GM19397 (cell line): ENCODE measurements around the gene FKRP.
A peak's percentile ranks its signal among the peaks of the same experiment; 100 is the strongest.

Source experiments
- ATAC-seq: cut with Tn5 transposase; IDR thresholded peaks from one replicate; pipeline ENCODE4 v1.9.1; 2021; ENCODE audit warnings: mild to moderate bottlenecking, moderate library complexity; ENCODE audit not compliant: unreplicated experiment

The FKRP gene

DNA sequence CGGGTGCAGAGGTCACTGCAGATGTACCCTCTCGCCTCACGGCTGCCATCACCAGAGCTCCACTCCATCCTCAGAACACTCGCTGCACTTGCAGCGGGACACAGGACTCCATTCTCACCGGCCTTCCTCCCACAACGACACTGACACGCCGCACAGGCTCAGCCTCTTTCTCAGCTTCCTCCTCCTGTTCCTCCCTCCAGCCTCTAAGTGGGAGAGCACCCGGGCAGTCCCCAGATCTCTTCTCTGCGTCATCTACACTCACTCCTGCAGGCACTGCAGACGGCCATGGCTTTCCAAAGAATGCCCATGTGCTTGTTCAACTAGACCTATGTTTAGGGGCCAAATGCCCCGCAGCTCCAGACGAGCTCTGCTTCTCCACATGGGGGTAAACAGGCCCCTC is 14.3 kb upstream of the FKRP start:
- no peak for ATAC-seq

DNA sequence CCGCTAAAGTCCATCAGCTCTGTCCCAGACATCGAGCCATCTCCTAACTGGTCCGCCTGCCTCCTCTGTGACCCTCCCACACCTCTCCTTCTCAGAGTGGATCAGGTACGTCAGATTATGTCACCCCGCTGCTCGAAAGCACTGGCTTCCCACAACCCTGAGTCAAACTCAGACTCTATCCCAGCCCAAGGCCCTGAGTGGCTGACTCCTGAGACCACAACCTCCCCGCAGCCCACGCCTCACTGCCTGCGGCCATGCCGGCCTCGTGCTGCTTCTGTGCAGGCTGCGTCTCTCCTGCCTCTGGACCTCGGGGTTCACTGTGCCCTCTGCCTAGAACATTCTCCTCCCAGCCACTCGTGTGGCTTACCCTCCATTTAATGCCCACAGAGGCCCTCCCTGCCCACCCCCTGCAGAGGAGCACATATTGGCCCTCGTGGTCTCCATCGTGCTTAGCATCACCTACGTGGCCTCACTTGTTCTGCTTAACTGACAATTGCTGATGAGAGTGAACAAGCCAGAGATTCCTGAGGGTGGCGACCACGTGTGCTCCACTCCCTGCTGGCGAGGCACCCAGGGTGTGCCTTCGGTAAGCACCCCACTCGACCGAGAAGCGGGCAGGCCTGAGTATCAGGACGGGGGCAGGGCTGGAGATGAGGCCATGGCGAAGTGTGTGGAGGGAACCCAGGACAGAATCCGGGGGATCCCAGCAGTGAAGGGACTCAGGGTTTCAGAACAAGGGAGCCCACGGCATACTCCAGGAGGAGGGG is 13.5 kb upstream of the FKRP start:
- no peak for ATAC-seq

DNA sequence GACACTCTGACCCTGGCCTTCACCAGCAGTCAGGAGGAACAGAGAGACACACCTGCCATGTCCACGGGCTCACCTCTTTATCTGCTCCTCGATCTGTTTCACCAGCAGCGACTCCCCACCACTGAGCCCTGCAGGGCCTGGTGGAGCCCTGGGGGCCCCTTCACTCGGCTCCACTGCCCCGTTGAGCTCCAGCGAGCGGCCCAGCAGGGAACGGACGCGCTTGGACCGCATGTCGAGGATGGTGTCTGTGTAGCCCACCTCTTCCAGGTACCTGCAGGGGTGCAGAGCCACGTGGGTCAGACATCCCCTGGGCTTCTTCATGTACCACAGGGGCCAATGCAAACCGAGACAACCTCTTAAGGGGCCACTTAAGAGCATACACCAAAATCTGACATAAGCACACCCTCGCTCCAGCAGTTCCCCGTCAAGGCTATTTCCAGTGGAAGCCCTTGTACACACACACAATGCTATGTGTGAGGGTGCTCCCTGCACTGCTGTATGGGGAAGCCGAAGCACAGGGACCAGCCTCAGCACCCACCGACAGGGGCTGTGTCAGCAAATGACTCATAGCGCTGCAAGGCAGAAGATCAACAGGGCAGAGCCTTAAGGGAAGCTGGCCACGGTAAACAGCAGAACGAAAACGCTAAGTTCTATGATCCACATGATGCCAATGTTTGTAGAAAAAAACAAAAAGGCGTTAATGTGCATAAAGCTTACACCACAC is 12.7 kb upstream of the FKRP start:
- ATAC-seq = no peak

DNA sequence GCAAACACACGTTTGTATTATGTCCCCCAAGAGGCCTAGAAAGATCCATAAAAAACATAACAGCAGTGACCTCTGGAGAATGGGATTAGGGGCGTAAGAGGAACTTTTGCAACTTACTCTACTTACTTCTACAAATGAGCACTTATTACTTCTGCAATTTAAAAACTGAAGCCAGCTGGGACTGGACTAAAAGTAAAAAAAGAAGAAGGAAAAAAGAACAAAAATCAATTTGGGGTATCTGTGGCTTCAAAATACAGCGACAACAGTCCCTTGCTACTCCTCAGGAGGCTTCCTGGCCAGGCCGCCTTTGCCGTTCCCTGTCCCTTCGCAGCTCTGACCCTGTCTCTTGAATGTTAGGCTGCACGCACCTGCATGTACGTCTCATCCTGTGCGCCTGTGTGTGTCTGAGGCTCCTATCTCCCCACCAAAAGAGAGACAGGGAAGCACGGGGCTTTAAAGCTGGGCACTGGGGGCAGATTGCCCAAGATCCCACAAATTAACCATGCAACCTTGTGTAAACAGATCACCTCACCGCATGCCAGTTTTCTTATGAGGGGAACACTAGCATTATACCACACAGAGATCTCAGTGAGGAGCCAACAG is 12.1 kb upstream of the FKRP start:
- ATAC-seq = no peak

DNA sequence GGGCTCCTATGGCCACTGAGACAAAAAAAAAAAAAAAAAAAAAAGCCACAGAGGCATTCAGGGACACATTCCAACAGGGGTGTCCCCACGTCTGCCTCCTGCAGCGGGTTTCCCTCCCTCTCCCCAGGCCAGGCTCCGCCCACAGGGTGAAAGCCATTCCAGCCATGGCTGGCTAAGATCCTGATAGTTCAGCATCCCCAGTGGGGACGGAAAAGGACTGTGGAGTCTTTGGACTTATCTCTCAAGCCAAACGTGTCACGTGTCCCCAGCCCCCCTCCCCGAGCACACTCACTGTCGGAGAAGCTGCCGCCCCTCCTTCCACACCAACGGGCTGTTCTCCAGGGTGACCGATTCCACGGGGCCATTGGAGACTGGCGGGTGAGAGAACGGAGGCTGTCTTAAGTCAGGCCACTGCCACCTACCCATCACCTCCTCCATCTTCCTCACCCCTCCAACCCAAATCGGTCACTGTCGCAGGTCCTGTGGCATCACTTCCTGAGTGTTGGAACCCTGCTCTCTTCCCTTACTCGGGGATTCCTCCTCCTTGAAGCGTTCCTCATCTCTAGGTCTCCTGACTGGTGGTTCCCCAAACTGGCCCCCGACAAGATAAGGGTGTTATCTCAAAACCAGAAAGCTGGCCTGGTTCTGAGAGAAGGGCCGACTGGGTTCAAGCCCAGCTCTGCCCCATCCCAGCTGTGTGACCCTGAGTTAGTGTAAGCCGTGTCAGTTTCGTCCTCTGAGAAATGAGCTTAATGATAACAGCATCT is 9.1 kb upstream of the FKRP start:
- no peak for ATAC-seq

DNA sequence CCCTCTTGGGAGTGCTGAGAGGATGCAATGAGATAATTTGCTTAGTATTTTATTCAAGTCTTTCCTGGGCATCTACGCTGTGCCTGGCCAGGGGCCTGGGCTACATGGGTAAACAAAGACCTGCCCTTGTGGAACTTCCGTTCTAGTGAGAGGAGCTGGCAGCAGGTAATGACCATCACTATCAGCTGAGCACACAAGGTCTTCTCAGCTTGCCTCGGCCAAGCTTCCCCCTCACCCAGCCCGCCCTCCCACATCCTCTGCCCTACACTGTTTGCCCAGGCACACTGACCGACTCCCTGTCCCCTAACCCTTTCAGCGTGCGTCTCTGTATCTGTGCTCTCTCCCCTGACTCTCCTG is 8.6 kb upstream of the FKRP start:
- no peak for ATAC-seq

DNA sequence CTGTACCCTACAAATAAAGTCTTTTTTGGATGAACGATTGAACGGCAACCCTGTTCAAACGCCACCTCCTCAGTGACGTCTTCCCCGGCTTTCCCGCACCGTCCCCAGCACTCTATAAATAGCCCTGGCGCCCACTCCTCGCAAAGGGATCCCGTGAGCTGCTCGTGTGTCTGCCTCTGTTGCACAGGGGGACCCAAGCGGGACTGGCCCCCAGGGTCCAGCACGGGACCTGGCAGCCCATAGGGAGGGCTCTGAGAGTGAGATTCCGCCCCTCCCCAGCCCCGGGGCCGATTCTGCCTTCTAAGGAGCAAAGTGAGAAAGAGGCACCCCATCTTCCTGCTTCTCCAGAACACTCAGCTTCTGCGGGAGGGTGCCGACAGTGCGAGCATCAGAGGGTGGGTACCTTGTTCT is 8.1 kb upstream of the FKRP start:
- no peak for ATAC-seq

DNA sequence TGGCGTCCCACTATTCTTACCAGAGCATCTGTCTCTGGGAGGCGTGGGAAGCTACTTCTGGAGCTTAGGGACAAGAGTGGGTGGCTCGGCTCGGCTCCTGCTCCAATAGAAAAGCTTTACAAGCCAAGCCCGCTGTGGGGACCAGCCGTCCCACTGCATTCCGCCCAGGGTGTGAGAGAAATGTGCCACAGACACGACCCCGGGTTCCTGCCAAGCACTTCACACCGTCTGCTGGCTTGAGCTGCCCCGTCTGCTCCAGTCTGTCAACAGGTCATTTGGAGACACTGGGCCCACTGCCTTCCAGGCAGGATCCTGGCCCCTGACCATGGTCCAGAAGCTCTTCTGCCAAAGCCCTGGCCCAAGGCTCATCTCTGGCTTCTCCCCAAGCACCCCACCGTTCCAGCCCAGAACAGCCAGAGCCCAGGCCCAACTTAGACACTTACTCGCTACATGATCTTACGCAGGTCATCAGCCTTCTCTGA is 6.5 kb upstream of the FKRP start:
- no peak for ATAC-seq

DNA sequence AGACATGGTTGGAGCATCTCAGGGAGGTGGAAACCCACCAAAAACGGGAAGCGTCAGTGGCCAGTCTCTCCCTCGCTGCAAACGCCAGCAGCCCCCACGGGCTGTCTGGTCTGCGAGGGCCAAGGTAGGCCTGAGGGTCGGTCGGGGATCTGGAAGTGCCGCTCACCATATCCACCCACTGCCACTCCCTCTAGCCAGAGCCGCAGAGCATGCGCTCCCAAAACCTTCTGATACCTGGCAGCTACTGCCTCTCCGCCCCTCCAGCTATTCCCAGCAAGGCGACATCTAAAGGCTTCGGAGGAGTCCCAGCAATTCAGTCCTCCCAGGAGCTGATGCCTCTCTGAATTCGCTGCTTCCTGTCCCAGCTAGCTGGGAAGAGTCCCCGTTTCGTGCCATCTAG is 4.4 kb upstream of the FKRP start:
- no peak for ATAC-seq

DNA sequence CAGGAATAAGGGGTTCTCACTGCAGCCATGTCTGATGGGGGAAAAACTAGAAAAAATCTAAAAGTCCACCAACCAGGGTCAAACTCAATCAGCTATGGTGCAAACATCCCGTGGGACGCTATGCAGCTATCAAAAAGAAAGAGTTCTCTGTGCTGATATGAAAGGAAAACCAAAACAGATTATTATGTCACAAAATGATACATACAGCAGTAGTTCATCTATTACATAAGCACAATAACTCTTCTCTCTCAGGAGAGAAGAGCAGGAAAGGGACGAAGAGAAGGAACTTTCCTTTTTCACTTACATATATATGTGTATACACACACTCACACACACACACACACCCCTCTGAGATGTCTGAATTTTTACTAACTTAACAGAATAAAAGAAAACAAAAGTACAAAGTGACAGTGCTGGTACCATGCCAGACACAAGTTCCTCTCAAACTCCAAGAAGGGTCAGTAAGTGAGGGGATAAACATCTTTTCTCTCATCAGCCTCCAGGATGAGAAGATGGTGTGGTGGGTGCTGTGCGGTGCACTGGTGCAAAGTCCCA is 2.9 kb upstream of the FKRP start:
- no peak for ATAC-seq

DNA sequence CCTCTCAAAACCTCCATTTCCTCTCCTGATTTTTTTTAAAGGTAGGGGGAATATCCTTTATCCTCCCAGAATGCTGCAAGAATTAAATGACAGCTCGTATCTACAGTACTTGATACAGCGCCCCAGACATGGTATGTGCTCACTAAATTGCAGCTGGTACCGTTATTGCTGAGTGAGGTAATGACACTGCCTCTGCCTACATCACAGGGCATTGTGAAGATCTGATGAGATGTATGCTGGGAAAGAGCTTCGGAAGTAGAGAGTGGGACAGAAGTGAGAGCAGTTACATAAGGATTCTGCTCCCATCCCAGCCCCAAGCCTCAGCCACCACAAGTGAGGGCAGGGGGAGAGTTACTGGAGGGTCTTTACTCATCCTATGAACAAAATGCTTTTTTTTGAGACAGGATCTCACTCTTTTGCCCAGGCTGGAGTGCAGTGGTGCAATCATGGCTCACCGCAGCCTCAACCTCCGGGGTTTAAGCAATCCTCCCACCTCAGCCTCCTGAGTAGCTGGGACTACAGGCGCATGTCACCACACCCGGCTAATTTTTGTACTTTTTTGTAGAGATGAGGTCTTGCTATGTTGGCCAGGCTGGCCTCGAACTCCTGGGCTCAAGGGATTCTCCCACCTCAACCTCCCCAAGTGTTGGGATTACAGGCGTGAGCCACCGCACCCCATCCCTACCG is 1.7 kb upstream of the FKRP start:
- no peak for ATAC-seq

DNA sequence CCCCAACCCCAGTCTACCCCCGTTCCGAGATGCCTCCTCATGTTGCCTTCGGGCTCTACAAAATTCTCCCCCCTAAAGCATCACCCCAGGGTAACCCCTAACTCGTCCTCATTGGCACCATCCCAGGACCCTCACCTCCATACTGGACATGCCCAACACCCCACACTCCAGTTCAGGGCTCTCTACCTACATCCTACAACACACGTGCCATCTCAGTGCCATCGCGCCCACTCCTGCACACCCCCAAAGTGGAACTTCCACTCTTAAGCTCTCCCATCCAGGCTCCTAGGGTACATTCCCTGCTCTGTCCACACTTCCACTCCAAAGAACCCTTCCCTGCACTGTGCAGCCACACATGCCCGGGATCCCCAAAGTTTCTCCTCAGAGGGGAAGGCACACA is 827 bp upstream of the FKRP start:
- ATAC-seq = no peak

DNA sequence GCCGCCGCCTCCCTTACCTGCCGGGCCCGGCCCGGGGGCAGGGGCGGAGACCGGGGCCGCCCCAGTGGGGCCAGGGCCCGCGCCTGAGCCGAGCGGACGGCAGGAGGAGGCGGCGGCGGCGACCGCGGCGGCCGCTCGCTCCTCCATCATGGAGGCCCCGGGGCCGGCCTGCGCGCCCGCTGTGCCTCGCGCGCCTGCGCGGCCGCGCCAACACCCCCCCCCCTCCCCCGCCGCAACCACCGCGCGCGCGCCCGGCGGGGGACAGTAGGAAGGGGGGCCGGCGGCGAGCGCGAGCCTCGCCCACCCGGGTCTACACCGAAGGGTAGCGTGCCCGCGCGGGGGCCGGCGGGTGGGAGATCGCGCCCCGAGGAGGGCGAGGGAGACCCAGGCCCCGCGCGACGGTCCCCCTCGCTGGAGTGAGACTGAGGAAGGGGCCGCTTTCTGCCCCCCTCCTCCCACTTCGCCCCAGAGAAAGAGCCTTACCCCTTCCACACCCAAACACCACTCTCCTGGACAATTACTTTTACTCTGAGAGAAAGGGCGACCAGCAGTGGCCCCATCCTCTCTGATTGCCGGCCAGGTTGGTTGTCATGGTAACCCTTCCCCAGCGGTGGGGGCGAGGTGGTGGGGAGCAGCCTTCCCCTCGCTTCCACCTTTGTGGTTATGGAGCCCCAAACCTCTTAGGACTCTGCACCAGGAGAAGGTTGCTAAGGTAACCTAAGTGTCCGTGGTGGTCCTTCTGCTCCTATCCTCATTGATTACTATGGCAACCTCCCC is 612 bp downstream of the FKRP start, which contains the start of gene STRN4:
Gene STRN4, minus strand, starts transcription at position 170 of the 777 bp plus-strand sequence. Its CDS starts 20 bp downstream, at position 150.
- ATAC-seq = peak; percentile 72

DNA sequence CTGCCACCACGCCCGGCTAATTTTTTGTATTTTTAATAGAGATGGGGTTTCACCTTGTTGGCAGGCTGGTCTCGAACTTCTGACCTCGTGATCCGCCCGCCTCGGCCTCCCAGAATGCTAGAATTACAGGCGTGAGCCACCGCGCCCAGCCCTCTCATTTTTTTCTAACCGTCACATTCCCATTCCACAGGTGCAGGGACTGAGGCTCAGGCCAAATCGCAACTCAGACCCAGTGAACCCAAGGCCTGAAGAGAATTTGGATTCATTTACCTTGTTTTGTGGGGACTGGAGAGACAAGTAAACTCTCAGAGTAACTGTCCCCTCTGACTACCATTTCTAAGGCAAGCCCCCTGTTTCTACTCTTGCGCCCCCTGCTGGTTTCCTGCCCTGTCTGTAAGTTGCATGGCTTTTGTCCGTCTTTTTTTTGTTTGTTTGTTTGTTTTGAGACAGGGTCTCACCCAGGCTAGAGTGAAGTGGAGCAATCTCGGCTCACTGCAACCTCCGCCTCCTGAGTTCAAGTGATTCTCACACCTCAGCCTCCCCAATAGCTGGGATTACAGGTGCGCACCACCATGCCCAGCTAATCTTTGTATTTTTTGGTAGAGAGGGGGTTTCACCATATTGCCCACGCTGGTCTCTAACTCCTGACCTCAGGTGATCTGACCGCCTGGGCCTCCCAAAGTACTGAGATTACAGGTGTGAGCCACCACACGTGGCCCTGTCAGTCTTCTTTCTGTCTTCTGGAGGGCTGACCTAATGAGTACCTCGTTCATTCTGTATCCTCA is 2.7 kb downstream of the FKRP start:
- ATAC-seq = no peak

DNA sequence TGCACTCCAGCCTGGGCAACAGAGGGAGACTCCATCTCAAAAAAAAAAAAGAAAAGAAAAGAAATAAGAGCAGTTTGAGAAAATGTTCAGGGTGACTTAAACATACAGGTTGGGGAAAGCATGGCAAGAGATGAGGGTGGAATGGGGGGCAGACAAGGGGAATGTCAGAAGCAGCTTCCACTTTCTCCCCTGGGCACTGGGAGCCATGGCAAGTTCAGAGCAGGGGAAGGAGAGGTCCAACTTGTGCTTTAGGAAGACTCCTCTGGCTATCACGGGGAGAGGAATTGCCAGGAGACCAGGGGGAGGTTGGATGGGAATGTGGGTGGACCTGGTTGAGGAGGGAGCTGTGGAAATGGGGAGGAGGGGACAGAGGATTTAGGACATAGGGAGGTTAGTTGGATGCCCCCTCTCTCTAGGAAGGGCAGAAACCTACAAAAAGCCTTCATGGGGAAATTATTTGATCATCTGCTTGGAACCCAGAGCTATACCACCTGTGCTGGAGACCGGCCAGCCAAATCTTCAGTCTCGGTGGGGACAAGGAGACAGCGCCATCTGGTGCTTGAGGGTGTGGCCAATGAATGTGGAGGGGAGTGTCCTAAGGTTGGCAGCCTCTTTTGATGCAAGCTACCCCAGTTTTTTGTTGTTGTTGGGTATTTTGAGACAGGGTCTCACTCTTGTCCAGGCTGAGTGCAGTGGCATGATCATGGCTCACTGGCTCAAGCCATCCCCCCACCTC is 7.7 kb downstream of the FKRP start:
- no peak for ATAC-seq

DNA sequence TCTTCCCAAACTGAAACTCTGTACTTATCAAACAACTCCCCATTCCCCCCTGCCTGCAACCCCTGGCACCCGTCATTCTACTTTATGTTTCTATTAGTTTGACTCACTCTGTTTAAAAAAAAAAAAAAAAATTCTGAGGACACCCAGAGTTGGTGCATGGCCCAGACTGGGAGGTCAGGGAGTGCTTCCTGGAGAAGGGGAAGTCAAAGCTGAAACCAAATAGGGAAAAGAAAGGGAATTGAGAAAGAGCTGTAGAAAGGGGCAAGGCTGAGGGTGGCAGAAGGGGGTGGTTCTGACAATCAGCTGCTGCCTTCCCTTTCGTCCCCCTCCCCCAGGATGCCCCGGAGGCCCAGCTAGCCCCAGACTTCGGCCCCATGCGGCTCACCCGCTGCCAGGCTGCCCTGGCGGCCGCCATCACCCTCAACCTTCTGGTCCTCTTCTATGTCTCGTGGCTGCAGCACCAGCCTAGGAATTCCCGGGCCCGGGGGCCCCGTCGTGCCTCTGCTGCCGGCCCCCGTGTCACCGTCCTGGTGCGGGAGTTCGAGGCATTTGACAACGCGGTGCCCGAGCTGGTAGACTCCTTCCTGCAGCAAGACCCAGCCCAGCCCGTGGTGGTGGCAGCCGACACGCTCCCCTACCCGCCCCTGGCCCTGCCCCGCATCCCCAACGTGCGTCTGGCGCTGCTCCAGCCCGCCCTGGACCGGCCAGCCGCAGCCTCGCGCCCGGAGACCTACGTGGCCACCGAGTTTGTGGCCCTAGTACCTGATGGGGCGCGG is 9.4 kb downstream of the FKRP start:
- ATAC-seq = no peak

DNA sequence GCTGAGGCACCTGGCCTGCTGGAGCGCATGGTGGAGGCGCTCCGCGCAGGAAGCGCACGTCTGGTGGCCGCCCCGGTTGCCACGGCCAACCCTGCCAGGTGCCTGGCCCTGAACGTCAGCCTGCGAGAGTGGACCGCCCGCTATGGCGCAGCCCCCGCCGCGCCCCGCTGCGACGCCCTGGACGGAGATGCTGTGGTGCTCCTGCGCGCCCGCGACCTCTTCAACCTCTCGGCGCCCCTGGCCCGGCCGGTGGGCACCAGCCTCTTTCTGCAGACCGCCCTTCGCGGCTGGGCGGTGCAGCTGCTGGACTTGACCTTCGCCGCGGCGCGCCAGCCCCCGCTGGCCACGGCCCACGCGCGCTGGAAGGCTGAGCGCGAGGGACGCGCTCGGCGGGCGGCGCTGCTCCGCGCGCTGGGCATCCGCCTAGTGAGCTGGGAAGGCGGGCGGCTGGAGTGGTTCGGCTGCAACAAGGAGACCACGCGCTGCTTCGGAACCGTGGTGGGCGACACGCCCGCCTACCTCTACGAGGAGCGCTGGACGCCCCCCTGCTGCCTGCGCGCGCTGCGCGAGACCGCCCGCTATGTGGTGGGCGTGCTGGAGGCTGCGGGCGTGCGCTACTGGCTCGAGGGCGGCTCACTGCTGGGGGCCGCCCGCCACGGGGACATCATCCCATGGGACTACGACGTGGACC is 10.1 kb downstream of the FKRP start:
- ATAC-seq = no peak
